ENCODE results near the gene ZFTA. TPM values are rescaled to one million over a fixed set of nuclear protein-coding genes. Genes with fewer than 3 reads are reported as not detected.

ZFTA gene
- total RNA-seq, 1 experiment from 2014 or later: 44.7 TPM

- ChIA-PET POLR2A (no interaction called here), CTCF (no interaction called here)
- H3K27ac Mint-ChIP-seq: no peak overlapping the region
- TF ChIP-seq CBFB (CRISPR knock-in tag; IDR thresholded peaks at IDR 0.05; ENCODE audit: low read depth) (no peak), OVOL2 (CRISPR knock-in tag; IDR thresholded peaks at IDR 0.05; ENCODE audit: borderline replicate concordance) (no peak), RELA (CRISPR knock-in tag; IDR thresholded peaks at IDR 0.05; ENCODE audit: borderline replicate concordance) (no peak), AR (CRISPR knock-in tag; IDR thresholded peaks at IDR 0.05) (no peak), ATF3 (CRISPR knock-in tag; conservative IDR thresholded peaks at IDR 0.05) (no peak), ZNF138 (CRISPR knock-in tag; conservative IDR thresholded peaks at IDR 0.05) (no peak), ATF2 (CRISPR knock-in tag; IDR thresholded peaks at IDR 0.05; ENCODE audit: borderline replicate concordance, low read depth) (no peak)
- ATAC-seq (no peak), DNase-seq (ENCODE audit: low spot score) (no peak)
- peaks cover 31% of the 10 kb centered on the region for H3K27me3 Mint-ChIP-seq (ENCODE audit: low read depth)
- peaks cover 30% of the 10 kb centered on the region for H3K9me3 Mint-ChIP-seq
- no peak overlapping the region for H3K4me3 Mint-ChIP-seq
- no peaks in the 10 kb centered on the region for H3K4me1 Mint-ChIP-seq
- H3K36me3 Mint-ChIP-seq: peaks cover 17% of the 10 kb centered on the region
Observed at GRCh38 chr11:63795066-63795465, 26.5 kb upstream of the ZFTA start.

- no peaks in the 10 kb centered on the region for H3K4me1 Mint-ChIP-seq
- no peak overlapping the region for H3K4me3 Mint-ChIP-seq
- H3K9me3 Mint-ChIP-seq: peaks cover 33% of the 10 kb centered on the region
- H3K27ac Mint-ChIP-seq: no peak overlapping the region
- peaks cover 19% of the 10 kb centered on the region for H3K36me3 Mint-ChIP-seq
- CTCF ChIA-PET: no interaction called here
- peaks cover 23% of the 10 kb centered on the region for H3K27me3 Mint-ChIP-seq (ENCODE audit: low read depth)
- POLR2A ChIA-PET: no interaction called here
- ATAC-seq (no peak), DNase-seq (ENCODE audit: low spot score) (no peak)
- TF ChIP-seq SOX15 (CRISPR knock-in tag; IDR thresholded peaks at IDR 0.05) (no peak), HMGA2 (CRISPR knock-in tag; IDR thresholded peaks at IDR 0.05) (no peak), CBFB (CRISPR knock-in tag; IDR thresholded peaks at IDR 0.05; ENCODE audit: low read depth) (no peak), ZBTB43 (CRISPR knock-in tag; IDR thresholded peaks at IDR 0.05) (no peak), ATF3 (CRISPR knock-in tag; conservative IDR thresholded peaks at IDR 0.05) (no peak), MLX (CRISPR knock-in tag; IDR thresholded peaks at IDR 0.05) (no peak), ZNF423 (CRISPR knock-in tag; IDR thresholded peaks at IDR 0.05) (no peak), STAT6 (CRISPR knock-in tag; conservative IDR thresholded peaks at IDR 0.05; ENCODE audit: low read depth) (no peak), SMAD3 (CRISPR knock-in tag; IDR thresholded peaks at IDR 0.05; ENCODE audit: borderline replicate concordance) (no peak), IRF1 (CRISPR knock-in tag; IDR thresholded peaks at IDR 0.05) (no peak), CREM (CRISPR knock-in tag; IDR thresholded peaks at IDR 0.05) (no peak), MYBL2 (CRISPR knock-in tag; IDR thresholded peaks at IDR 0.05) (no peak), ZSCAN18 (CRISPR knock-in tag; IDR thresholded peaks at IDR 0.05) (no peak), CDX4 (CRISPR knock-in tag; IDR thresholded peaks at IDR 0.05; ENCODE audit: borderline replicate concordance) (no peak)
Observed at GRCh38 chr11:63793161-63793560, 24.6 kb upstream of the ZFTA start.
